K562 (cell line): ENCODE measurements around the gene NUDT15. TPM values are rescaled to one million over a fixed set of nuclear protein-coding genes. Genes with fewer than 3 reads are reported as not detected.

ENCODE experiments used
- ATF1 ChIP-seq, 2 experiments: fragments of 450-650 bp in 1 of 2; IDR thresholded peaks; 2 replicates each; pipeline ENCODE4 v1.6.1; 2016; ENCODE audit warnings: missing compliant biosample characterization in 1 of 2, missing genetic modification characterization in 1 of 2
- MTA3 ChIP-seq: fragments of 450-650 bp; formaldehyde crosslinking; IDR thresholded peaks from 2 replicates; pipeline ENCODE4 v1.6.1; 2017; ENCODE audit warnings: mild to moderate bottlenecking, borderline replicate concordance
- NR2C1 ChIP-seq, 2 experiments: fragments of 450-650 bp; IDR thresholded peaks; 2 replicates each; pipeline ENCODE4 v1.6.1; 2017; ENCODE audit warnings: mild to moderate bottlenecking in 2 of 2, antibody characterized with exemption in 1 of 2, inconsistent platforms in 1 of 2, missing compliant biosample characterization in 1 of 2, missing genetic modification characterization in 1 of 2
- POLR2A ChIP-seq: fragments of 450-650 bp; conservative IDR thresholded peaks from 2 replicates; pipeline ENCODE4 v1.6.1; 2016
- RBM25 ChIP-seq: fragments of 200-400 bp; formaldehyde crosslinking; IDR thresholded peaks from 2 replicates; pipeline ENCODE4 v1.6.1; 2018; ENCODE audit warnings: low read length, low read depth, moderate library complexity; ENCODE audit not compliant: severe bottlenecking
- RNF219 ChIP-seq: fragments of 250-450 bp; sonication (Bioruptor Pico); IDR thresholded peaks from 2 replicates; pipeline ENCODE4 v1.5.0; 2022; ENCODE audit warnings: mild to moderate bottlenecking
- SP1 ChIP-seq: sonication (generic); formaldehyde crosslinking; IDR thresholded peaks from 2 replicates; pipeline ENCODE4 v1.8.1; 2022; ENCODE audit warnings: mild to moderate bottlenecking, missing genetic modification reagents
- SUPT5H ChIP-seq: fragments of 450-650 bp; IDR thresholded peaks from 2 replicates; pipeline ENCODE4 v1.6.1; 2016
- TAF1 ChIP-seq: IDR thresholded peaks from 2 replicates; pipeline ENCODE4 v1.6.1; 2011; ENCODE audit warnings: mild to moderate bottlenecking, low read length, moderate library complexity; ENCODE audit not compliant: insufficient read depth, control insufficient read depth, severe bottlenecking; ENCODE audit errors: extremely low read depth
- TBP ChIP-seq: optimal IDR thresholded peaks from 2 replicates; pipeline ENCODE3; 2011; ENCODE audit warnings: low read depth, low read length, improper control_type of control experiment
- ZBTB40 ChIP-seq, 2 experiments: fragments of 450-650 bp in 1 of 2; sonication (generic) in 1 of 2; formaldehyde crosslinking in 1 of 2; IDR thresholded peaks; 2 replicates each; pipeline versions ENCODE4 v1.7.1 to v1.9.0; 2016 to 2022; ENCODE audit warnings: inconsistent platforms in 1 of 2, mild to moderate bottlenecking in 1 of 2, missing genetic modification reagents in 1 of 2
- ZNF311 ChIP-seq: fragments of 250-450 bp; sonication (Bioruptor Pico); IDR thresholded peaks from 2 replicates; pipeline ENCODE4 v1.4.0; 2020; ENCODE audit warnings: mild to moderate bottlenecking, moderate library complexity
- polyA plus RNA-seq, 8 experiments: library from polyadenylated mRNA; depleted of rRNA in 4 of 8; stranded (reverse) in 5 of 8; unstranded in 3 of 8; fragments of >200 nt; fragmentation: Nextera tagmentation in 2 of 8; fragmentation: Illumina TruSeq in 1 of 8; extraction: Ambion mirVana in 2 of 8; extraction: Trizol in 1 of 8; gene quantifications; 2 replicates each; pipeline versions ENCODE4 v1.2.1 to v1.2.3, GENCODE V29; 2011 to 2014; ENCODE audit warnings: inconsistent platforms in 1 of 8, missing spikeins in 1 of 8
- total RNA-seq, 7 experiments: library from RNA; depleted of rRNA in 6 of 7; stranded (reverse); fragments of >200 nt in 6 of 7; fragmentation: Illumina TruSeq in 2 of 7; extraction: Trizol in 2 of 7; gene quantifications; 2 replicates each; pipeline versions ENCODE4 v1.2.1 to v1.2.3, GENCODE V29; 2011 to 2021; ENCODE audit warnings: low replicate concordance in 1 of 7
- TF ChIP-seq, protein P1 (sequence below): fragments of 450-650 bp; IDR thresholded peaks from 2 replicates; pipeline ENCODE4 v1.6.1; 2016; ENCODE audit warnings: low read depth, mild to moderate bottlenecking, moderate library complexity
- TF ChIP-seq, protein P2 (sequence below): fragments of 250-450 bp; sonication (Bioruptor Pico); IDR thresholded peaks from 2 replicates; pipeline ENCODE4 v1.9.0; 2021; ENCODE audit warnings: mild to moderate bottlenecking

Gene NUDT15
- total and polyA plus RNA-seq, 9 of the 15 experiments (the other 6 are each of a cell fraction or from before 2014, with no cell fraction given) = 14.2 to 26.9 (median 21.6) TPM

- TF ChIP-seq RNF219 (CRISPR knock-in tag) (no peak), ATF1 (CRISPR knock-in tag; IDR thresholded peaks at IDR 0.05) (no peak), ATF1 (tag; IDR thresholded peaks at IDR 0.05) (0 out of 2 replicates have a peak, but pooled peaks have one; percentile 13), MTA3 (0 out of 2 replicates have a peak, but pooled peaks have one; percentile 36), NR2C1 (IDR thresholded peaks at IDR 0.05) (no peak), NR2C1 (tag; IDR thresholded peaks at IDR 0.05) (0 out of 2 replicates have a peak, but pooled peaks have one; percentile 18), SUPT5H (peak; percentile 73), RBM25 (peak; percentile 57), TAF1 (peak; percentile 62), POLR2A (peak; percentile 78), TBP (peak; percentile 34), ZBTB40 (IDR thresholded peaks at IDR 0.05) (no peak), ZBTB40 (CRISPR knock-in tag; IDR thresholded peaks at IDR 0.05) (no peak), SP1 (CRISPR knock-in tag) (peak; percentile 65; the same call in 1 of the 2 replicates), ZNF311 (CRISPR knock-in tag) (no peak)
- TF ChIP-seq, protein P1, sequence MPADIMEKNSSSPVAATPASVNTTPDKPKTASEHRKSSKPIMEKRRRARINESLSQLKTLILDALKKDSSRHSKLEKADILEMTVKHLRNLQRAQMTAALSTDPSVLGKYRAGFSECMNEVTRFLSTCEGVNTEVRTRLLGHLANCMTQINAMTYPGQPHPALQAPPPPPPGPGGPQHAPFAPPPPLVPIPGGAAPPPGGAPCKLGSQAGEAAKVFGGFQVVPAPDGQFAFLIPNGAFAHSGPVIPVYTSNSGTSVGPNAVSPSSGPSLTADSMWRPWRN = no peak
- TF ChIP-seq, protein P2, sequence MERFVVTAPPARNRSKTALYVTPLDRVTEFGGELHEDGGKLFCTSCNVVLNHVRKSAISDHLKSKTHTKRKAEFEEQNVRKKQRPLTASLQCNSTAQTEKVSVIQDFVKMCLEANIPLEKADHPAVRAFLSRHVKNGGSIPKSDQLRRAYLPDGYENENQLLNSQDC (CRISPR knock-in tag) = no peak
Observed at GRCh38 chr13:48001114-48001881, 36.2 kb upstream of the NUDT15 start, which contains the start of gene SUCLA2 (continued).
